Activated naive CD4-positive, alpha-beta T cell treated with anti-CD3 and anti-CD28 coated beads for 36 hours (primary cell): ENCODE results near the gene UQCRC1. TPM values are rescaled to one million over a fixed set of nuclear protein-coding genes. Genes with fewer than 3 reads are reported as not detected.
A peak's percentile ranks its signal among the peaks of the same experiment; 100 is the strongest.

Experiments
- CTCF ChIA-PET: fragments of 350-600 bp; sonication (Branson Sonifier 250); formaldehyde crosslinking; loops from one replicate; lab custom pipeline; 2021; ENCODE audit warnings: antibody characterized with exemption; lab: Charles Lee
- DNase-seq: peaks from one replicate; pipeline ENCODE4 v3.0.0-alpha.2; 2020
- H3K27ac Mint-ChIP-seq: one replicate; pipeline ENCODE4 v1.8.0; 2021; ENCODE audit warnings: mild to moderate bottlenecking, mixed read lengths
- H3K27me3 Mint-ChIP-seq: one replicate; pipeline ENCODE4 v1.8.0; 2021; ENCODE audit warnings: low read depth, mixed read lengths
- H3K36me3 Mint-ChIP-seq: one replicate; pipeline ENCODE4 v1.8.0; 2021; ENCODE audit warnings: low read depth, mixed read lengths
- H3K4me1 Mint-ChIP-seq: one replicate; pipeline ENCODE4 v1.8.0; 2021; ENCODE audit warnings: low read depth, mixed read lengths
- H3K4me3 Mint-ChIP-seq: one replicate; pipeline ENCODE4 v1.8.0; 2021; ENCODE audit warnings: mild to moderate bottlenecking, moderate library complexity, mixed read lengths
- H3K9me3 Mint-ChIP-seq: one replicate; pipeline ENCODE4 v1.8.0; 2021; ENCODE audit warnings: mixed read lengths
- intact Hi-C: fragments of 100-400 bp; cut with micrococcal nuclease; formaldehyde crosslinking; loops from one replicate; pipeline ENCODE4 v1.15.1; 2023
- total RNA-seq, 2 experiments: library from RNA; stranded (reverse); gene quantifications; one replicate each; pipeline ENCODE4 v1.2.3, GENCODE V29; 2021

The UQCRC1 gene
- 100 to 1,000 TPM; 211 to 232 TPM for total RNA-seq

DNA sequence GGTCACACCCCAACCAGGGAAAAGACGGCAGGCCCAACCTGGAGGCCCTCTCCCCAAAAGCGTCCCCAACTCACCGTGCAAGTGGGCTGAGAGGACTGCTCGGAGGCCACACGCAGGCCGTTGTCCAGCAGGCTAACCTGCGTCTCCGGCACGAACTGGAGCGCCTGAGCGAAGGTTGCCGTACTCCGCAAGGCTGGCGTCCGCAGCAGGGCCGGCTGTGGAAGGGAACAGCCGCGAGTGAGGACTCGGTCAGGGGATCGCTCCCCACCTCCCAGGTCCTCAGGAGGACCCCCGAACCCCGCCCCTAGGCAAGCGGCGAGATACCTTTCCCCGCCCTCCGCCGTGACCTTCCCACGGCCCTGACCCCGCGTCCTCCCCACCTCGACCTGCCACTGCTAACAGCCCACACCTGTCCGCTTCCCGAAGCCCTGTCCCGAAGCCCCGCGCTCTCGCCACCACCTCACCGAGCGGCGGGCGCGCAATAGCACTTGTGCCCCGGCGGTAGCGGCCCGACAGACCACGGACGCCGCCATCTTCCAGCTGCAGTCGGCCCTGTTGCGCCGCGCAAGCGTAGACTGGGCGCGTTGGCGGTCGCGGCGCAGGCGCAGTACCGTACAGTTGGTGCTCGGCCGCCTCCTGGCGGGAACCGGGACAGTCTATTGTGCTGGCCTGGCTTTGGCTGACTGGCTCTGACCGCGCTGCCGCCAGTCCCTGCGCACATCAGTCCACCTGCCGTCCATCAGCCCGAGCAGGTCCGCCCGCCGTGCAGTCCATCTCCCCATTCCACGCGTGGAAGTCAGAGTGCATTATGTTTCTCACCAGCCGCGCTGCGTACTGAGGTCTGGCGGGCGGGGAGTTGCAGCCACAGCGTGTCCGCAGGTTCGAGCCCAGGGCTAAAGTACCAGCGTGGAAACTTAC, at the start of gene UQCRC1:
UQCRC1 (minus strand) TSS at position 559 of the 918 bp plus-strand sequence; CDS start at position 533, 26 bp downstream.
- H3K4me1 Mint-ChIP-seq, result peaks cover 23% of the 10 kb centered on the region
- H3K4me3 Mint-ChIP-seq, result peak within 1 kb of the TSS; percentile 99
- DNase-seq, result peak; percentile 94
- H3K27ac Mint-ChIP-seq, result peak within 1 kb of the TSS; percentile 92
- peaks cover 21% of the 10 kb centered on the region for H3K36me3 Mint-ChIP-seq
- H3K9me3 Mint-ChIP-seq, result no peaks in the 10 kb centered on the region
- H3K27me3 Mint-ChIP-seq, result no peaks in the 10 kb centered on the region
- intact Hi-C loops, result loop anchor here (1.0 to 5.0 kb wide), 6 partner anchors 26 to 208 kb away; partner anchors contain the start of genes NCKIPSD, PFKFB4 and SLC26A6
- CTCF ChIA-PET, result interaction anchor here (0.6 to 2.1 kb wide), 4 partner anchors 14 to 354 kb away, joined by 3 to 10 read pairs (median 4); partner anchors contain the start of gene SLC26A6

DNA sequence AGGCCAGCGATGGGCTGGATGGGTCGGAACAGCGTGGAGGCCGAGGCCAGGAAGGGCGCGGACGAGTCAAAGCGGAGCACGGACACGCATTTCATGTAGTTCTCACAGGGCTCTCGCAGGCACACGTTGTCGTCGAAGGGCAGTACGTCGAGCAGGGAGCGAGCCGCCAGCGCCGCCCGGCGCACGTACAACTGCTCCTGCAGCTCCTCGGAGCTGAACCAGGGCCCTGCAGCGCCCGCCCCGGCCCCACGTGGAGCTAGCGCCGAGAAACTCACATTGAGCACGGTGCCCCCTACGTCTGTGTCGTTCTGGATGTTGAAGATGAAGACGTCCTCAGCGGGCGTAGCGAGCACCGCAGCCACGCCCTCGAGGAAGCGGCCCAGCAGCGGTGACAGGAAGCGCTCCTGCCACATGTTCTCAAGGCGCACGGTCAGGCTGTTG, 47.4 kb upstream of the UQCRC1 start:
- H3K27me3 Mint-ChIP-seq, result peaks cover 16% of the 10 kb centered on the region
- peak overlapping the region; percentile 64 for H3K27ac Mint-ChIP-seq
- intact Hi-C loops, result loop anchor here (1.0 kb wide), 3 partner anchors 22 to 100 kb away; partner anchors contain the start of genes SLC26A6 and UQCRC1
- H3K36me3 Mint-ChIP-seq, result no peaks in the 10 kb centered on the region
- CTCF ChIA-PET, result interaction anchor here (0.7 to 1.9 kb wide), 8 partner anchors 8 to 573 kb away, joined by 3 to 7 read pairs (median 3); partner anchors contain the start of genes NCKIPSD and SLC26A6
- H3K4me1 Mint-ChIP-seq, result peaks cover 21% of the 10 kb centered on the region
- peak overlapping the region; percentile 65 for H3K4me3 Mint-ChIP-seq
- H3K9me3 Mint-ChIP-seq, result no peaks in the 10 kb centered on the region
- peak; percentile 28 for DNase-seq

DNA sequence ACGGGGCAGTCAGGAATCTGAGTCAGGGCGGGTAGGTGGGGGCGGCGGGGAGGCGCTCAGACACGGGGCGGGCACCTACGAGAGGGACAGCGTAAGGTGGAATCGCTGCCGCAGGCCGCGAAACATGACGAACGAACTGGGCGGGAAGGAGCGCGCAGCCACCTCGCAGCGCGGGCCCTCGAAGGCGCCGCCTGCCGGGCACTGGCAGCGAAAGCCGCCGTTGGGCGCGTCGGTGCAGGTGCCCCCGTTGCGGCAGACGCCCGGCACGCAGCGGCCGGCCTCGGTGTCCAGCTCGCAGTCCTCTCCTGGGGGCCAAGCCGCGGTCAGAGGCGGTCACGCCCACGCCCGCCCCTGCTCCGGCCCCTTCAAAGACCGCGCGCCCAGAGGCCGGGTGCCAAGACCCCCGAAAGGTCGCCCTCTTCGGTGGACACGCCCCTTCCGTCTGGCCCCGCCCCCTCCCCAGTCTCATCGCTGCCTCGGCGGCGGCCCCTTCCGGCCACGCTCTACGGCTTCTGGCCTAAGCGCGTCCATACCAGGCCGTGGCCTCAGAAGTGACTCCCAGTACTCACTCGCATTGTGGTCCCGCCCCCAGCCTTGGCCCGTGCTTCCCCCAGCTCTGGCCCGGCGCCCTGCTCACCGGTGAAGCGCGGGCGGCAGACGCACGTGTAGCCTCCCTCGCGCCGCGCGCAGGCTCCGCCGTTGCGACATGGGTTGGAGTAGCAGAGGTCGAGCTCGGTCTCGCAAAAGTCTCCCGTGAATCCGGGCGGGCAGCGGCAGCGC, 46.8 kb upstream of the UQCRC1 start:
- H3K36me3 Mint-ChIP-seq, result no peaks in the 10 kb centered on the region
- intact Hi-C loops, result loop anchor here (1.0 kb wide), 3 partner anchors 21 to 99 kb away; partner anchors contain the start of genes SLC26A6 and UQCRC1
- peak overlapping the region; percentile 76 for H3K4me3 Mint-ChIP-seq
- DNase-seq, result peak; percentile 89
- H3K4me1 Mint-ChIP-seq, result peaks cover 17% of the 10 kb centered on the region
- H3K9me3 Mint-ChIP-seq, result no peaks in the 10 kb centered on the region
- peaks cover 13% of the 10 kb centered on the region for H3K27me3 Mint-ChIP-seq
- CTCF ChIA-PET, result interaction anchor here (0.7 to 1.9 kb wide), 8 partner anchors 9 to 572 kb away, joined by 3 to 7 read pairs (median 3); partner anchors contain the start of genes NCKIPSD and SLC26A6
- peak overlapping the region; percentile 64 for H3K27ac Mint-ChIP-seq

DNA sequence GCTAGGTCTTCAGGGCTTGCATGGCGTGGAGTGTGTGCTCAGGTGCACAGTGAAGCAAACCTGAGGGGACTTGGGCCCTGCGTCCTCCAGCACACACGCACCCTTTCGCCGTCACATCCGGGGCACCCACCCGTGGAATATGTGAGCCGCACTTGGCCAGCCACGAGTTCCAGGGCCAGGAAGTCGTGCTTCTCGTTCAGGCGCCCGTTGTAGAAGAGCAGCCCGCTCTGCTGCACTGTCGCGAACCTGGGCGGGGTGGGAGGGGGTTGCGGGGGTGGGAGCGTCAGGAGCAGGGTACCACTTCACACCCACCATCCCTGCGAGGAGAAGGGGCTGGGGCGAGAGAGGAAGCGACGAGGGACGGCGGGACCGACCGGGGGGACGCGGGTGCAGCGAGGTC, 46.2 kb upstream of the UQCRC1 start:
- CTCF ChIA-PET, result interaction anchor here (1.3 to 1.4 kb wide), 2 partner anchors 10 to 21 kb away, joined by 3 to 5 read pairs; no protein-coding TSS in a partner anchor
- Mint-ChIP-seq H3K27me3 (peaks cover 13% of the 10 kb centered on the region), H3K27ac (peak overlapping the region; percentile 71), H3K4me3 (peak overlapping the region; percentile 76), H3K9me3 (no peaks in the 10 kb centered on the region), H3K4me1 (peaks cover 16% of the 10 kb centered on the region), H3K36me3 (no peaks in the 10 kb centered on the region)
- intact Hi-C loops, result loop anchor here (1.0 kb wide), 3 partner anchors 20 to 98 kb away; partner anchors contain the start of genes SLC26A6 and UQCRC1
- DNase-seq, result peak; percentile 67

DNA sequence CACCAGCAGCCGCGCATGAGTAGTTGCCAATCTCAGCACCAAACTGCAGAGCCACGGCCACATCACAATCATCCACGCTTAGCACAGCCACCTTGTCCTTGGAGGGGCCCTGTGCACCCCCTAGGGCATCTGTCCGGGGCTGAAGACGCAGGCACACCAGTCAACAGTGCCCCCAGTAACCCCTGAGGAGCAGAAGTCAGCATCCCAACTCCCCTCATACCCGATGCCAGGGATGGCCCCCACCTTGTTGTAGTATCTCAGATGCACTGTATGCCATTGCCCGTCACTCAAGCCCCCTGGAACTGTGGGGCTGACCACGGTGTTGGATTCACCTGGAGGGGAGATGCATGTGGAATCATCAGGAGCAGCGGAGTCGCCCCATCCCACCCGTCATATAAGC, 45.6 kb upstream of the UQCRC1 start:
- Mint-ChIP-seq H3K4me3 (peak overlapping the region; percentile 76), H3K4me1 (peaks cover 16% of the 10 kb centered on the region), H3K36me3 (no peaks in the 10 kb centered on the region), H3K27me3 (peaks cover 9% of the 10 kb centered on the region), H3K27ac (no peak overlapping the region), H3K9me3 (no peaks in the 10 kb centered on the region)
- CTCF ChIA-PET, result no interaction called here
- DNase-seq, result no peak
- intact Hi-C loops, result no loop called here

DNA sequence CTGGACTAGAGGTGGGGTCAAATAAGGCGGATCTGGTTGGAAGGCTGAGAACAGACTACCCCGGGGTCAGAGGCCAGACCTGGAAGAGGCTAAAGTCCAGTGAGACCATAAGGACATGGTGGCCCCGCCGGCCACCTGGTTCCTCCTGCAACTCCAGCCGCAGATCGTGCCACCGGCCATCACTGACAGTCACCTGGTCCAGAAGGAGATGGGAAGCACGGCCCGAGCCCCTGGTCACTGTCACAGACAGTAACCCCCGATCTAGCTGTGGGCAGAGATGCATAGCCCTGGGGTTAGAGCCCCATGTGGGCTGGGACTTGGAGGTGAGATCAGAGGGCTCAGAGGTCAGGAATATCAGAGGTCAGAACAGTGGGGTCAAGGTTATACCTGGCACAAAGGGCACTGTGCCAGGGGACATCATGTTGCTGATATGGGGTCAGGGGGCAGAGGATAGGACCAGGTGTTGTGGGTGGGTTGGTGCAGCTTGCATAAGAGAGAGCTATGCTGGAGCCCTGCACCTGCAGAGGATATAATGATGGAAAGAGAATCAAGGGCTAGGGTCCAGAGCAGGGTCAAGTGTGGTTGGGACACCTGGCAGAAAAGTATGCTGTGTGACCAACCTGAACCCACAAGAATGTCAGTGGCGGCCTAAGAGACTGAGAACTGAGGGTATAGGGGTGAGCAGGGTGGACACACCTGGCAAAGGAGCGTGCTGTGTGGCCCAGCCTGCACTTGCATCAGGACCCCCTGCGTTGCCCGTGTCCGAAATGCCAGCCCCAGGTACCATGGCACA, 43.7 kb upstream of the UQCRC1 start:
- Mint-ChIP-seq H3K27me3 (no peaks in the 10 kb centered on the region), H3K9me3 (no peaks in the 10 kb centered on the region), H3K4me3 (no peak overlapping the region), H3K27ac (no peak overlapping the region), H3K36me3 (no peaks in the 10 kb centered on the region), H3K4me1 (peaks cover 16% of the 10 kb centered on the region)
- no peak for DNase-seq
- CTCF ChIA-PET, result interaction anchor here (1.7 kb wide), 1 partner anchor 252 kb away, joined by 3 read pairs; no protein-coding TSS in a partner anchor
- intact Hi-C loops, result no loop called here

DNA sequence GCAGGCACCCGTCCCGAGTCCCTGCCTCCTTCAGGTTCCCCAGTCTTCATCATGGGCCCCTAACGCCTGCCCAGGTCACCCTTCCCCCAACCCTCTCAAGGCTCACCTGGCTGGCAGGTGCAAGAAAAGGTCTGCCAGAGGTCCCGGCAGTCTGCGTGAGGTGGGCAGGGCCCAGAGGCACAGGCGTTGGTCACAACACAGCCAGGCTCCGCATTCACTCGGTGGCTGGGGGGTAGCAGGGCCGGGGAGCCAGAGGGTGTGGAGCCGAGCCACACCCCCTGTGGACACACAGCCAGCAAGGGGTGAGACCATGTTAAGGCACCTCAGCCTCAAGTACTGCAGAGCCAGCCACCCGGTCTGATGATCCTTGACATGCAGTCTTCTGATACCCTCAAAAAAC, 42.3 kb upstream of the UQCRC1 start:
- CTCF ChIA-PET, result interaction anchor here (0.6 to 1.7 kb wide), 2 partner anchors 28 to 251 kb away, joined by 3 to 5 read pairs; no protein-coding TSS in a partner anchor
- peaks cover 1% of the 10 kb centered on the region for H3K36me3 Mint-ChIP-seq
- no peaks in the 10 kb centered on the region for H3K27me3 Mint-ChIP-seq
- H3K4me3 Mint-ChIP-seq, result no peak overlapping the region
- no peak overlapping the region for H3K27ac Mint-ChIP-seq
- H3K9me3 Mint-ChIP-seq, result no peaks in the 10 kb centered on the region
- peaks cover 10% of the 10 kb centered on the region for H3K4me1 Mint-ChIP-seq
- intact Hi-C loops, result no loop called here
- DNase-seq, result no peak

DNA sequence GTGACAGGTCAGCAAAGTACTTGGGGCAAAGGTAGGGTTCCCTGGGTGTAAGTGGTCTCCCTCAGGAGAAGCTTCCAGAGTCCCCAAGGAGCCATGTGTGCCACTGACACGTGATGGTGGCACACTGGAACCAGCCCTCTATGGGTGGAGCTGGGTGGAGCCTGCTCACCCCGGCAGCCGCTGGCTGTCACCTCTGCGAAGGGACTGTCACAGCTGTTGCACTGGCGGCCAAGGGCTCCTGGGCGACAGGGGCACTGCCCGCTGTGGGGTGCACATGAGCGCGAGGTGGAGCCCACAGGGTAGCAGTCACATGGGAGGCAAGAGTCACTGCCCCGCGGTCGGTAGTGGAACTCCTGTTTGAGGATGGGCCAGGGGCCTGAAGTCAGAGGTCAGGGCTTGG, 41.3 kb upstream of the UQCRC1 start:
- intact Hi-C loops, result no loop called here
- Mint-ChIP-seq H3K27me3 (no peaks in the 10 kb centered on the region), H3K9me3 (no peaks in the 10 kb centered on the region), H3K36me3 (peaks cover 2% of the 10 kb centered on the region), H3K4me1 (peaks cover 7% of the 10 kb centered on the region), H3K4me3 (no peak overlapping the region), H3K27ac (no peak overlapping the region)
- CTCF ChIA-PET, result interaction anchor here (0.8 kb wide), 1 partner anchor 97 kb away, joined by 4 read pairs; no protein-coding TSS in a partner anchor
- DNase-seq, result no peak

DNA sequence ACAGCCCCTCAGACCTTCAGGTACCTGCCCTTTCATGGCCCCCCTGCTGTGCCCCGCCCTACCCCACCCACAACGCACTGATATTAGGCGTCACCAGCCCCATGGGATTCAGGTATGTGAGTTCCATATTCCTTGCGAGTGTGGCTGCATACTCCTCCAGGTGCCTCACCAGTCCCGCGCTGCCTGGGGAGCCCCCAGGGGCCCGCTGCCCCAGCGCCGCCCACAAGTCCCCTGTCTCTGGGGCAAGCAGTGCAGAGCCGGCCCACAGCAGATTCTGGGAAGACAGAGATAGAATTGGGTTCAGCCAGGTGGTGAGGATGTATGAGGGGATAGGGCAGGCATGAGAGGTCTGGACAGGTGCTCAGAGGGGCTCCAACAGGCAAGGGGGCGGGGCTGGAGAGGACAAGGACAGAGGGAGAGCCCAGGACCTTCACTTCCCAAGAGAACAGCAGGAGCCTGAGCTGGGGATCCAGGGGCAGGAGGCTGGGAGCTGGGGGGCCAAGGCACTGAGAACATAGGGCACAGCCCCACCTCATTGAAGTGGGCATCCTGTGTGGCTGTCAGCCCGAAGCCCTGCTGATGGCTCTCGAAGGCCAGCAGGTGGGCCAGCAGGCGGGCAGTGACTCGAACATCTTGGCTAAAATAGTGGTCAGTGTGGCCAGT, 38.9 kb upstream of the UQCRC1 start:
- H3K4me1 Mint-ChIP-seq, result peaks cover 2% of the 10 kb centered on the region
- intact Hi-C loops, result no loop called here
- CTCF ChIA-PET, result interaction anchor here (0.7 kb wide), 1 partner anchor 12 kb away, joined by 5 read pairs; no protein-coding TSS in a partner anchor
- no peaks in the 10 kb centered on the region for H3K27me3 Mint-ChIP-seq
- H3K9me3 Mint-ChIP-seq, result no peaks in the 10 kb centered on the region
- H3K36me3 Mint-ChIP-seq, result peaks cover 2% of the 10 kb centered on the region
- DNase-seq, result no peak
- no peak overlapping the region for H3K4me3 Mint-ChIP-seq
- H3K27ac Mint-ChIP-seq, result no peak overlapping the region

DNA sequence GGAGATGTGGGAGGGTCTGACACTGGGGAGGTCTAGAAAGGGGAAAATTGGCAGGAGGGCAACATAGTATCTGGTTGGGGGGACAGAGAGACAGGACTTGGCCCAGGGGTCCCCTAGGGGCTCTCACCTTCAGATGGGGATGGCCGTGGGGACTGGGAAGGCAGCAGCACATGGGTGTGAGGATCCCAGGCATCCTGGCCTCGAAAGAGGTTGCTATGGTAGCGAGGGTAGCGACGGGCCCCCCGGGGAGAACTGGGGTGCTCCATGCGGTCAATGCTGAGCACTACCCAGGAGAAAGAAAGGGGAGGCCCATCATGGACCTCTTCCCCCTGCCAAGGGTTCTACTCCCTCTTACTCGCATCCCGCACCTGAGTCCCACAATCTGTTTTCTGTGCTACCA, 38.3 kb upstream of the UQCRC1 start:
- H3K4me1 Mint-ChIP-seq, result peaks cover 2% of the 10 kb centered on the region
- H3K27ac Mint-ChIP-seq, result no peak overlapping the region
- intact Hi-C loops, result no loop called here
- CTCF ChIA-PET, result no interaction called here
- peaks cover 2% of the 10 kb centered on the region for H3K36me3 Mint-ChIP-seq
- H3K4me3 Mint-ChIP-seq, result no peak overlapping the region
- no peaks in the 10 kb centered on the region for H3K9me3 Mint-ChIP-seq
- no peaks in the 10 kb centered on the region for H3K27me3 Mint-ChIP-seq
- no peak for DNase-seq
